Suppressor macrophage treated with lipopolysaccharide for 4 hours (primary cell): ENCODE data around the gene PTGER1.
"Not testable (repeated sequence)": the region's sequence is repeated elsewhere in the genome, so short reads cannot be mapped to it uniquely, and the experiment has no call there.

Source experiments
- DNase-seq: peaks from one replicate; pipeline ENCODE4 v3.0.0-alpha.2; 2020

PTGER1 gene

GRCh38 chr19:14475251-14476073, at the start of gene PTGER1:
PTGER1 (minus strand) TSS chr19:14475354; CDS start chr19:14474320, 1,034 bp downstream.
- peak; percentile 35 for DNase-seq

- DNase-seq: no peak
Measured at GRCh38 chr19:14520543-14520942, 45.4 kb upstream of the PTGER1 start.

- DNase-seq: peak; percentile 74
Measured at GRCh38 chr19:14519860-14520407, 44.8 kb upstream of the PTGER1 start.

- no peak for DNase-seq
Measured at GRCh38 chr19:14519245-14519859, 44.2 kb upstream of the PTGER1 start.

GRCh38 chr19:14517840-14518505, 42.8 kb upstream of the PTGER1 start, which contains the start of gene DNAJB1:
DNAJB1 (minus strand) TSS chr19:14518397; CDS start chr19:14518349, 48 bp downstream.
- peak; percentile 87 for DNase-seq

GRCh38 chr19:14517446-14517839, 42.3 kb upstream of the PTGER1 start:
- no peak for DNase-seq

GRCh38 chr19:14516746-14517438, 41.7 kb upstream of the PTGER1 start:
- DNase-seq: no peak

- no peak for DNase-seq
Measured at GRCh38 chr19:14516048-14516534, 40.9 kb upstream of the PTGER1 start.

- DNase-seq: no peak
Measured at GRCh38 chr19:14515501-14516047, 40.4 kb upstream of the PTGER1 start.

- no peak for DNase-seq
Measured at GRCh38 chr19:14514215-14514863, 39.2 kb upstream of the PTGER1 start.

- DNase-seq: no peak
Measured at GRCh38 chr19:14512406-14512961, 37.3 kb upstream of the PTGER1 start.

- DNase-seq: no peak
Measured at GRCh38 chr19:14511229-14511593, 36.1 kb upstream of the PTGER1 start.

- peak; percentile 93 for DNase-seq
Measured at GRCh38 chr19:14510311-14511228, 35.4 kb upstream of the PTGER1 start.

GRCh38 chr19:14507704-14508542, 32.8 kb upstream of the PTGER1 start:
- DNase-seq: peak; percentile 62

GRCh38 chr19:14505488-14506239, 30.5 kb upstream of the PTGER1 start:
- DNase-seq: peak; percentile 71

GRCh38 chr19:14504575-14504974, 29.4 kb upstream of the PTGER1 start:
- DNase-seq: not testable (repeated sequence)

- no peak for DNase-seq
Measured at GRCh38 chr19:14503285-14503684, 28.1 kb upstream of the PTGER1 start.

- DNase-seq: no peak
Measured at GRCh38 chr19:14502334-14503092, 27.4 kb upstream of the PTGER1 start.
